GM23338 (cell line): ENCODE results near the gene ITPR2. TPM values are rescaled to one million over a fixed set of nuclear protein-coding genes. Genes with fewer than 3 reads are reported as not detected.
A peak's percentile ranks its signal among the peaks of the same experiment; 100 is the strongest.

Experiments
- ATAC-seq: fragments of 200-7000 bp; cut with Tn5 transposase; 3 replicates; pipeline ENCODE4 v1.9.1; 2020
- DNase-seq: peaks from one replicate; pipeline ENCODE4 v3.0.0-alpha.2; 2015; ENCODE audit warnings: low spot score
- H2AFZ ChIP-seq: fragments of 200-600 bp; sonication (generic); 2 replicates; pipeline ENCODE4 v1.8.0; 2016; ENCODE audit warnings: antibody characterized with exemption, mild to moderate bottlenecking, moderate library complexity
- H3F3A ChIP-seq: fragments of 200-600 bp; sonication (generic); replicated peaks from 2 replicates; pipeline ENCODE4 v1.8.0; 2017; ENCODE audit warnings: antibody characterized with exemption, mixed run types, low read depth
- H3K27ac ChIP-seq: fragments of 200-600 bp; sonication (generic); 2 replicates; pipeline ENCODE4 v1.6.1; 2016; ENCODE audit warnings: low read depth
- H3K27me3 ChIP-seq: fragments of 200-600 bp; sonication (generic); 2 replicates; pipeline ENCODE4 v1.8.0; 2016; ENCODE audit warnings: mild to moderate bottlenecking, mixed run types, moderate library complexity; ENCODE audit not compliant: insufficient read depth
- H3K36me3 ChIP-seq: fragments of 200-600 bp; sonication (generic); 2 replicates; pipeline ENCODE4 v1.8.0; 2016; ENCODE audit warnings: mild to moderate bottlenecking; ENCODE audit not compliant: insufficient read depth
- H3K4me1 ChIP-seq: fragments of 200-600 bp; sonication (generic); 2 replicates; pipeline ENCODE4 v1.8.0; 2016; ENCODE audit warnings: mild to moderate bottlenecking, moderate library complexity; ENCODE audit not compliant: insufficient read depth
- H3K4me2 ChIP-seq: fragments of 200-600 bp; sonication (generic); 2 replicates; pipeline ENCODE4 v1.7.1; 2017; ENCODE audit warnings: mixed run types
- H3K4me3 ChIP-seq: fragments of 200-600 bp; sonication (generic); 2 replicates; pipeline ENCODE4 v1.6.1; 2016; ENCODE audit warnings: mixed run types
- H3K79me2 ChIP-seq: fragments of 200-600 bp; sonication (generic); replicated peaks from 2 replicates; pipeline ENCODE4 v1.8.0; 2017; ENCODE audit warnings: mild to moderate bottlenecking; ENCODE audit not compliant: insufficient read depth
- H3K9me2 ChIP-seq: fragments of 200-600 bp; sonication (generic); 2 replicates; pipeline ENCODE4 v1.8.0; 2017; ENCODE audit not compliant: insufficient read depth
- H4K20me1 ChIP-seq: fragments of 200-600 bp; sonication (generic); replicated peaks from 2 replicates; pipeline ENCODE4 v1.8.0; 2017; ENCODE audit warnings: mild to moderate bottlenecking; ENCODE audit not compliant: insufficient read depth
- H3K27ac Mint-ChIP-seq: 2 replicates; pipeline ENCODE4 v1.8.0; 2020; ENCODE audit warnings: inconsistent platforms, mild to moderate bottlenecking, moderate library complexity, mixed read lengths
- H3K27me3 Mint-ChIP-seq: 3 replicates; pipeline ENCODE4 v1.8.0; 2022; ENCODE audit warnings: low read depth, mild to moderate bottlenecking, moderate library complexity, mixed read lengths, inconsistent platforms; ENCODE audit not compliant: insufficient read depth, poor library complexity
- H3K36me3 Mint-ChIP-seq: 3 replicates; pipeline ENCODE4 v1.8.0; 2021; ENCODE audit warnings: low read depth, mild to moderate bottlenecking, inconsistent platforms, moderate library complexity, mixed read lengths
- H3K4me1 Mint-ChIP-seq: 3 replicates; pipeline ENCODE4 v1.8.0; 2020; ENCODE audit warnings: mild to moderate bottlenecking, inconsistent platforms, mixed read lengths
- H3K4me3 Mint-ChIP-seq: 3 replicates; pipeline ENCODE4 v1.8.0; 2021; ENCODE audit warnings: moderate library complexity, mild to moderate bottlenecking, inconsistent platforms, mixed read lengths
- H3K9me3 Mint-ChIP-seq: 3 replicates; pipeline ENCODE4 v1.8.0; 2020; ENCODE audit warnings: moderate library complexity, mild to moderate bottlenecking, inconsistent platforms, mixed read lengths
- CREB1 ChIP-seq: fragments of 250-450 bp; sonication (Bioruptor Pico); IDR thresholded peaks from 2 replicates; pipeline ENCODE4 v1.5.0; 2020; ENCODE audit warnings: low read depth, mild to moderate bottlenecking, moderate library complexity
- ETS1 ChIP-seq: IDR thresholded peaks from 2 replicates; pipeline ENCODE4 v1.6.1; 2016; ENCODE audit warnings: antibody characterized with exemption
- EZH2 ChIP-seq: fragments of 200-600 bp; sonication (generic); IDR thresholded peaks from one replicate; pipeline ENCODE4 v1.8.0; 2017; ENCODE audit warnings: antibody characterized with exemption, mild to moderate bottlenecking, low read depth; ENCODE audit not compliant: unreplicated experiment
- POLR2AphosphoS5 ChIP-seq: IDR thresholded peaks from 2 replicates; pipeline ENCODE4 v1.6.1; 2016; ENCODE audit warnings: antibody characterized with exemption, low read depth
- STAT1 ChIP-seq: IDR thresholded peaks from one replicate; pipeline ENCODE4 v1.6.1; 2016; ENCODE audit warnings: antibody characterized with exemption; ENCODE audit not compliant: unreplicated experiment
- ZNF114 ChIP-seq: fragments of 250-450 bp; sonication (Bioruptor Pico); IDR thresholded peaks from 2 replicates; pipeline ENCODE4 v1.5.0; 2020; ENCODE audit warnings: mild to moderate bottlenecking, moderate library complexity
- ZNF331 ChIP-seq: fragments of 250-450 bp; sonication (Bioruptor Pico); IDR thresholded peaks from 2 replicates; pipeline ENCODE4 v1.5.0; 2020; ENCODE audit warnings: low read depth, mild to moderate bottlenecking, moderate library complexity
- ZNF462 ChIP-seq: fragments of 250-450 bp; sonication (Bioruptor Pico); IDR thresholded peaks from 2 replicates; pipeline ENCODE4 v1.5.0; 2020; ENCODE audit warnings: mild to moderate bottlenecking, moderate library complexity
- polyA plus RNA-seq: library from polyadenylated mRNA; unstranded; fragments of >200 nt; fragmentation: Nextera tagmentation; extraction: Ambion mirVana; gene quantifications from 2 replicates; pipeline ENCODE4 v1.2.1, GENCODE V29; 2016
- total RNA-seq: library from RNA; depleted of rRNA; stranded (reverse); fragments of >200 nt; shearing (Covaris generic); gene quantifications from 2 replicates; pipeline ENCODE4 v1.2.3, GENCODE V29; 2014
- TF ChIP-seq, protein P1 (sequence below): IDR thresholded peaks from one replicate; pipeline ENCODE4 v1.6.1; 2018; ENCODE audit warnings: antibody characterized with exemption; ENCODE audit not compliant: unreplicated experiment
- TF ChIP-seq, protein P2 (sequence below), 2 experiments: fragments of 200-600 bp in 1 of 2; sonication (generic) in 1 of 2; conservative IDR thresholded peaks; 2 replicates each; pipeline versions ENCODE4 v1.5.1 to v1.6.1; 2016 to 2017; ENCODE audit warnings: antibody characterized with exemption in 2 of 2, low read depth in 2 of 2, mild to moderate bottlenecking in 2 of 2, moderate library complexity in 1 of 2

The ITPR2 gene
- total and polyA plus RNA-seq, 2 experiments from 2014 or later: 44.5 to 65.2 TPM

- Histone ChIP-seq H2AFZ (no peak overlapping the region), H3K4me1 (peaks cover 36% of the 10 kb centered on the region), H3F3A (no peaks in the 10 kb centered on the region), H3K27me3 (no peaks in the 10 kb centered on the region), H4K20me1 (no peaks in the 10 kb centered on the region), H3K4me2 (peak overlapping the region; percentile 52), H3K79me2 (no peaks in the 10 kb centered on the region; the same call in 1 of the 2 replicates), H3K4me3 (no peak overlapping the region), H3K27ac (peak overlapping the region; percentile 80), H3K36me3 (peaks cover 21% of the 10 kb centered on the region), H3K9me2 (no peaks in the 10 kb centered on the region)
- H3K27ac Mint-ChIP-seq: peak overlapping the region; percentile 55
- no peak for TF ChIP-seq ZNF114 (CRISPR knock-in tag)
- no peak for TF ChIP-seq ZNF462
- TF ChIP-seq ETS1: no peak
- TF ChIP-seq, protein P1, sequence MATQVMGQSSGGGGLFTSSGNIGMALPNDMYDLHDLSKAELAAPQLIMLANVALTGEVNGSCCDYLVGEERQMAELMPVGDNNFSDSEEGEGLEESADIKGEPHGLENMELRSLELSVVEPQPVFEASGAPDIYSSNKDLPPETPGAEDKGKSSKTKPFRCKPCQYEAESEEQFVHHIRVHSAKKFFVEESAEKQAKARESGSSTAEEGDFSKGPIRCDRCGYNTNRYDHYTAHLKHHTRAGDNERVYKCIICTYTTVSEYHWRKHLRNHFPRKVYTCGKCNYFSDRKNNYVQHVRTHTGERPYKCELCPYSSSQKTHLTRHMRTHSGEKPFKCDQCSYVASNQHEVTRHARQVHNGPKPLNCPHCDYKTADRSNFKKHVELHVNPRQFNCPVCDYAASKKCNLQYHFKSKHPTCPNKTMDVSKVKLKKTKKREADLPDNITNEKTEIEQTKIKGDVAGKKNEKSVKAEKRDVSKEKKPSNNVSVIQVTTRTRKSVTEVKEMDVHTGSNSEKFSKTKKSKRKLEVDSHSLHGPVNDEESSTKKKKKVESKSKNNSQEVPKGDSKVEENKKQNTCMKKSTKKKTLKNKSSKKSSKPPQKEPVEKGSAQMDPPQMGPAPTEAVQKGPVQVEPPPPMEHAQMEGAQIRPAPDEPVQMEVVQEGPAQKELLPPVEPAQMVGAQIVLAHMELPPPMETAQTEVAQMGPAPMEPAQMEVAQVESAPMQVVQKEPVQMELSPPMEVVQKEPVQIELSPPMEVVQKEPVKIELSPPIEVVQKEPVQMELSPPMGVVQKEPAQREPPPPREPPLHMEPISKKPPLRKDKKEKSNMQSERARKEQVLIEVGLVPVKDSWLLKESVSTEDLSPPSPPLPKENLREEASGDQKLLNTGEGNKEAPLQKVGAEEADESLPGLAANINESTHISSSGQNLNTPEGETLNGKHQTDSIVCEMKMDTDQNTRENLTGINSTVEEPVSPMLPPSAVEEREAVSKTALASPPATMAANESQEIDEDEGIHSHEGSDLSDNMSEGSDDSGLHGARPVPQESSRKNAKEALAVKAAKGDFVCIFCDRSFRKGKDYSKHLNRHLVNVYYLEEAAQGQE: no peak
- no peak for TF ChIP-seq ZNF331 (CRISPR knock-in tag)
- TF ChIP-seq, protein P2, sequence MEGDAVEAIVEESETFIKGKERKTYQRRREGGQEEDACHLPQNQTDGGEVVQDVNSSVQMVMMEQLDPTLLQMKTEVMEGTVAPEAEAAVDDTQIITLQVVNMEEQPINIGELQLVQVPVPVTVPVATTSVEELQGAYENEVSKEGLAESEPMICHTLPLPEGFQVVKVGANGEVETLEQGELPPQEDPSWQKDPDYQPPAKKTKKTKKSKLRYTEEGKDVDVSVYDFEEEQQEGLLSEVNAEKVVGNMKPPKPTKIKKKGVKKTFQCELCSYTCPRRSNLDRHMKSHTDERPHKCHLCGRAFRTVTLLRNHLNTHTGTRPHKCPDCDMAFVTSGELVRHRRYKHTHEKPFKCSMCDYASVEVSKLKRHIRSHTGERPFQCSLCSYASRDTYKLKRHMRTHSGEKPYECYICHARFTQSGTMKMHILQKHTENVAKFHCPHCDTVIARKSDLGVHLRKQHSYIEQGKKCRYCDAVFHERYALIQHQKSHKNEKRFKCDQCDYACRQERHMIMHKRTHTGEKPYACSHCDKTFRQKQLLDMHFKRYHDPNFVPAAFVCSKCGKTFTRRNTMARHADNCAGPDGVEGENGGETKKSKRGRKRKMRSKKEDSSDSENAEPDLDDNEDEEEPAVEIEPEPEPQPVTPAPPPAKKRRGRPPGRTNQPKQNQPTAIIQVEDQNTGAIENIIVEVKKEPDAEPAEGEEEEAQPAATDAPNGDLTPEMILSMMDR (conservative IDR thresholded peaks at IDR 0.05; ENCODE audit: low read depth in 2 of 2): no peak
- no peak for TF ChIP-seq POLR2AphosphoS5
- TF ChIP-seq CREB1 (CRISPR knock-in tag): no peak
- TF ChIP-seq EZH2: no peak
- no peak for TF ChIP-seq STAT1
- H3K4me3 Mint-ChIP-seq: no peak overlapping the region
- DNase-seq: peak; percentile 24
- peaks cover 5% of the 10 kb centered on the region for H3K27me3 Mint-ChIP-seq
- H3K4me1 Mint-ChIP-seq: peaks cover 39% of the 10 kb centered on the region
- peaks cover 52% of the 10 kb centered on the region for H3K36me3 Mint-ChIP-seq
- no peak for ATAC-seq
- H3K9me3 Mint-ChIP-seq: peaks cover 16% of the 10 kb centered on the region
Measured at GRCh38 chr12:26666286-26666685, 166.7 kb downstream of the ITPR2 start.
